MG63 (cell line): ENCODE results near the gene ZNF99. TPM values are rescaled to one million over a fixed set of nuclear protein-coding genes. Genes with fewer than 3 reads are reported as not detected.
"Not testable (repeated sequence)": the region's sequence is repeated elsewhere in the genome, so short reads cannot be mapped to it uniquely, and the experiment has no call there.

Experiments used
- DNase-seq: peaks from one replicate; pipeline ENCODE4 v3.0.0-alpha.2; 2020
- H3K27me3 ChIP-seq: fragments of 250-450 bp; sonication (Bioruptor Pico); 2 replicates; pipeline ENCODE4 v1.5.1; 2020; ENCODE audit warnings: mild to moderate bottlenecking, moderate library complexity
- H3K36me3 ChIP-seq: fragments of 250-450 bp; sonication (Bioruptor Pico); 2 replicates; pipeline ENCODE4 v1.5.1; 2020; ENCODE audit warnings: mild to moderate bottlenecking, moderate library complexity
- H3K4me3 ChIP-seq: fragments of 250-450 bp; sonication (Bioruptor Pico); 2 replicates; pipeline ENCODE4 v1.5.1; 2020; ENCODE audit warnings: mild to moderate bottlenecking, moderate library complexity
- H3K9me3 ChIP-seq: fragments of 250-450 bp; sonication (Bioruptor Pico); 2 replicates; pipeline ENCODE4 v1.5.1; 2020; ENCODE audit warnings: mild to moderate bottlenecking, moderate library complexity
- total RNA-seq: library from RNA; depleted of rRNA; stranded (reverse); fragments of >200 nt; shearing (Covaris generic); gene quantifications from 2 replicates; pipeline ENCODE4 v1.2.3, GENCODE V29; 2014; ENCODE audit warnings: low replicate concordance; rRNA removed

The ZNF99 gene
- total RNA-seq, result not detected in 2 replicates

GRCh38 chr19:22783651-22784410, at the start of gene ZNF99:
ZNF99 (minus strand) TSS chr19:22784151; CDS start chr19:22784016, 135 bp downstream.
- no peaks in the 10 kb centered on the region for H3K36me3 ChIP-seq
- H3K4me3 ChIP-seq, result no peak within 1 kb of the TSS
- no peaks in the 10 kb centered on the region for H3K27me3 ChIP-seq
- no peak for DNase-seq
- no peaks in the 10 kb centered on the region for H3K9me3 ChIP-seq

GRCh38 chr19:22832031-22832762, 48.2 kb upstream of the ZNF99 start, which contains the start of gene ZNF723:
ZNF723 (plus strand) TSS chr19:22832291; CDS start chr19:22832380, 89 bp downstream.
- no peak for DNase-seq

GRCh38 chr19:22831211-22831610, 47.3 kb upstream of the ZNF99 start:
- H3K27me3 ChIP-seq, result no peaks in the 10 kb centered on the region
- H3K36me3 ChIP-seq, result no peaks in the 10 kb centered on the region
- H3K4me3 ChIP-seq, result no peak overlapping the region
- no peak for DNase-seq
- H3K9me3 ChIP-seq, result no peaks in the 10 kb centered on the region

More at GRCh38 chr19:22832031-22832762, 48.2 kb upstream of the ZNF99 start, which contains the start of gene ZNF723:
- Histone ChIP-seq H3K9me3 (no peaks in the 10 kb centered on the region), H3K36me3 (no peaks in the 10 kb centered on the region), H3K27me3 (no peaks in the 10 kb centered on the region), H3K4me3 (no peak within 1 kb of the TSS)

GRCh38 chr19:22814124-22814523, 30.2 kb upstream of the ZNF99 start:
- DNase-seq, result no peak
- Histone ChIP-seq H3K4me3 (no peak overlapping the region), H3K36me3 (no peaks in the 10 kb centered on the region), H3K9me3 (no peaks in the 10 kb centered on the region), H3K27me3 (no peaks in the 10 kb centered on the region)

GRCh38 chr19:22807061-22807835, 23.3 kb upstream of the ZNF99 start:
- H3K27me3 ChIP-seq, result no peaks in the 10 kb centered on the region
- H3K36me3 ChIP-seq, result no peaks in the 10 kb centered on the region
- H3K4me3 ChIP-seq, result no peak overlapping the region
- no peaks in the 10 kb centered on the region for H3K9me3 ChIP-seq
- no peak for DNase-seq

- no peak for DNase-seq
- no peaks in the 10 kb centered on the region for H3K9me3 ChIP-seq
- no peaks in the 10 kb centered on the region for H3K36me3 ChIP-seq
- H3K4me3 ChIP-seq, result no peak overlapping the region
- no peaks in the 10 kb centered on the region for H3K27me3 ChIP-seq
These were observed 22.5 kb upstream of the ZNF99 start for GRCh38 chr19:22806418-22806817.

- H3K9me3 ChIP-seq, result no peaks in the 10 kb centered on the region
- H3K4me3 ChIP-seq, result no peak overlapping the region
- no peaks in the 10 kb centered on the region for H3K27me3 ChIP-seq
- no peak for DNase-seq
- no peaks in the 10 kb centered on the region for H3K36me3 ChIP-seq
These were observed 13.1 kb upstream of the ZNF99 start for GRCh38 chr19:22797040-22797439.

GRCh38 chr19:22792863-22793262, 8.9 kb upstream of the ZNF99 start:
- DNase-seq, H3K9me3 ChIP-seq: not testable (repeated sequence)

GRCh38 chr19:22735911-22736645, 47.9 kb downstream of the ZNF99 start:
- Histone ChIP-seq H3K4me3 (no peak overlapping the region), H3K9me3 (no peaks in the 10 kb centered on the region), H3K27me3 (no peaks in the 10 kb centered on the region), H3K36me3 (no peaks in the 10 kb centered on the region)
- no peak for DNase-seq

More at GRCh38 chr19:22792863-22793262, 8.9 kb upstream of the ZNF99 start:
- not testable (repeated sequence) for H3K36me3 ChIP-seq, H3K27me3 ChIP-seq, H3K4me3 ChIP-seq

- Histone ChIP-seq H3K36me3 (no peaks in the 10 kb centered on the region), H3K4me3 (no peak overlapping the region), H3K9me3 (no peaks in the 10 kb centered on the region), H3K27me3 (no peaks in the 10 kb centered on the region)
- DNase-seq, result no peak
These were observed 50.3 kb downstream of the ZNF99 start for GRCh38 chr19:22733691-22734090.

GRCh38 chr19:22728214-22728613, 55.7 kb downstream of the ZNF99 start:
- DNase-seq, H3K36me3 ChIP-seq, H3K27me3 ChIP-seq, H3K4me3 ChIP-seq, H3K9me3 ChIP-seq: not testable (repeated sequence)

GRCh38 chr19:22721533-22721932, 62.4 kb downstream of the ZNF99 start:
- not testable (repeated sequence) for H3K36me3 ChIP-seq, DNase-seq, H3K4me3 ChIP-seq, H3K27me3 ChIP-seq, H3K9me3 ChIP-seq

- DNase-seq, result no peak
- Histone ChIP-seq H3K36me3 (no peaks in the 10 kb centered on the region), H3K4me3 (no peak overlapping the region), H3K27me3 (no peaks in the 10 kb centered on the region), H3K9me3 (no peaks in the 10 kb centered on the region)
These were observed 75.0 kb downstream of the ZNF99 start for GRCh38 chr19:22708983-22709382.

- H3K27me3 ChIP-seq, H3K36me3 ChIP-seq, DNase-seq, H3K4me3 ChIP-seq, H3K9me3 ChIP-seq: not testable (repeated sequence)
These were observed 80.9 kb downstream of the ZNF99 start for GRCh38 chr19:22703096-22703495.

GRCh38 chr19:22702661-22703060, 81.3 kb downstream of the ZNF99 start:
- not testable (repeated sequence) for H3K27me3 ChIP-seq, H3K36me3 ChIP-seq, DNase-seq, H3K4me3 ChIP-seq, H3K9me3 ChIP-seq
